Right renal pelvis (tissue), 4 donors: Measurements from ENCODE around the gene AHCYL2. TPM values are rescaled to one million over a fixed set of nuclear protein-coding genes. Genes with fewer than 3 reads are reported as not detected.
"Not testable (repeated sequence)": the region's sequence is repeated elsewhere in the genome, so short reads cannot be mapped to it uniquely, and the experiment has no call there.

Experiments used
- DNase-seq, 4 donors: peaks; one replicate each; pipeline ENCODE4 v3.0.0-alpha.2; 2013; ENCODE audit warnings: low read depth in 4 of 4, low spot score in 3 of 4, missing footprints in 1 of 4
- polyA plus RNA-seq, 4 donors: library from polyadenylated mRNA; unstranded; fragments of 120-200 nt; gene quantifications; one replicate each; pipeline ENCODE4 v1.2.1, GENCODE V29; 2013; ENCODE audit not compliant: insufficient read length in 4 of 4

Gene AHCYL2
- polyA plus RNA-seq, 4 donors = 24.3 to 29.9 (median 28.4) TPM

- no peak for DNase-seq
Observed at GRCh38 chr7:129471402-129471827, 246.6 kb downstream of the AHCYL2 start.

DNA sequence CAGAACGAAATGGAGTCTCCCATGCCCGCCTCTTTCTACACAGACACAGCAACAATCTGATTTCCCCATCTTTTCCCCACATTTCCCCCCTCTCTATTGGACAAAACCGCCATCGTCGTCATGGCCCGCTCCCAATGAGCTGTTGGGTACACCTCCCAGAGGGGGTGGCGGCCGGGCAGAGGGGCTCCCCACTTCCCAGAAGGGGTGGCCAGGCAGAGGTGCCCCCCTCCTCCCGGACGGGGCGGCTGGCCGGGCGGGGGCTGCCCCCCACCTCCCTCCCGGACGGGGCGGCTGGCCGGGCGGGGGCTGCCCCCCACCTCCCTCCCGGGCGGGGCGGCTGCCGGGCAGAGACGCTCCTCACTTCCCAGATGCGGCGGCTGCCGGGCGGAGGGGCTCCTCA is 251.1 kb downstream of the AHCYL2 start:
- DNase-seq = not testable (repeated sequence)

DNA sequence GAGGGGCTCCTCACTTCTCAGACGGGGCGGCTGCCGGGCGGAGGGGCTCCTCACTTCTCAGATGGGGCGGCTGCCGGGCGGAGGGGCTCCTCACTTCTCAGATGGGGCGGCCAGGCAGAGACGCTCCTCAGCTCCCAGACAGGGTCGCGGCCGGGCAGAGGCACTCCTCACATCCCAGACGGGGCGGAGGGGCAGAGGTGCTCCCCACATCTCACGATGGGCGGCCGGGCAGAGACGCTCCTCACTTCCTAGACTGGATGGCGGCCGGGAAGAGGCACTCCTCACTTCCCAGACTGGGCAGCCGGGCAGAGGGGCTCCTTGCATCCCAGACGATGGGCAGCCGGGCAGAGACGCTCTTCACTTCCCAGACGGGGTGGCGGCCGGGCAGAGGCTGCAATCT is 251.6 kb downstream of the AHCYL2 start:
- not testable (repeated sequence) for DNase-seq

Other genes with a start within 250 kb of the AHCYL2 start
- 10 to 100 TPM; 42.9 to 45.3 (median 43.7) TPM for gene TNPO3, start 169.9 kb upstream of the AHCYL2 start, polyA plus RNA-seq
- gene TSPAN33, start 80.3 kb upstream of the AHCYL2 start, polyA plus RNA-seq = 10 to 100 TPM; 64.4 to 77.0 (median 72.6) TPM
- gene SMO, start 36.4 kb upstream of the AHCYL2 start, polyA plus RNA-seq = 100 to 1,000 TPM; 100 to 126 (median 109) TPM
- 1 to 10 TPM; 2.8 to 3.0 (median 2.9) TPM for gene STRIP2, start 209.4 kb downstream of the AHCYL2 start, polyA plus RNA-seq